Naive thymus-derived CD4-positive, alpha-beta T cell (primary cell): Measurements from ENCODE around the gene GET4. TPM values are rescaled to one million over a fixed set of nuclear protein-coding genes. Genes with fewer than 3 reads are reported as not detected.

Experiments used
- ATAC-seq: fragments of 150-1000 bp; cut with Tn5 transposase; 2 replicates; pipeline ENCODE4 v1.10.0; 2021; ENCODE audit warnings: mild to moderate bottlenecking, moderate library complexity
- CTCF ChIA-PET: fragments of 350-600 bp; sonication (Branson Sonifier 250); formaldehyde crosslinking; loops from one replicate; lab custom pipeline; 2021; ENCODE audit warnings: antibody characterized with exemption; lab: Charles Lee
- POLR2A ChIA-PET: fragments of 350-600 bp; sonication (Branson Sonifier 250); formaldehyde crosslinking; loops from one replicate; lab custom pipeline; 2021; ENCODE audit warnings: antibody characterized with exemption, inconsistent platforms; lab: Charles Lee
- DNase-seq, 9 donors: peaks; one replicate each; pipeline versions ENCODE4 v3.0.0 to v3.0.0-alpha.2; 2020 to 2022; ENCODE audit warnings: mixed read lengths in 1 of 9
- H3K27ac ChIP-seq: one replicate; pipeline ENCODE4 v1.7.0; 2013; ENCODE audit warnings: mild to moderate bottlenecking, low read depth, low read length, moderate library complexity
- H3K27me3 ChIP-seq, 2 donors: one replicate each; pipeline ENCODE4 v1.7.0; 2013; ENCODE audit warnings: low read length in 2 of 2, mild to moderate bottlenecking in 2 of 2, moderate library complexity in 2 of 2; ENCODE audit not compliant: control insufficient read depth in 2 of 2, insufficient read depth in 2 of 2
- H3K36me3 ChIP-seq, 3 experiments: 1 replicate in 2 of 3; 2 replicates in 1 of 3; pipeline ENCODE4 v1.7.0; 2013; ENCODE audit warnings: low read length in 3 of 3, mild to moderate bottlenecking in 3 of 3, moderate library complexity in 1 of 3; ENCODE audit not compliant: insufficient read depth in 3 of 3, control insufficient read depth in 2 of 3
- H3K4me1 ChIP-seq, 2 donors: one replicate each; pipeline ENCODE4 v1.7.0; 2013; ENCODE audit warnings: low read length in 2 of 2, mild to moderate bottlenecking in 2 of 2, moderate library complexity in 1 of 2; ENCODE audit not compliant: control insufficient read depth in 2 of 2, insufficient read depth in 2 of 2
- H3K4me3 ChIP-seq: 2 replicates; pipeline ENCODE4 v1.7.0; 2013; ENCODE audit warnings: mild to moderate bottlenecking, low read length
- H3K9me3 ChIP-seq, 3 experiments: 1 replicate in 2 of 3; 2 replicates in 1 of 3; pipeline ENCODE4 v1.7.0; 2013; ENCODE audit warnings: low read length in 3 of 3; ENCODE audit not compliant: control insufficient read depth in 2 of 3
- H3K27ac Mint-ChIP-seq, 9 donors: one replicate each; pipeline ENCODE4 v1.8.0; 2020 to 2022; ENCODE audit warnings: mixed read lengths in 9 of 9, mild to moderate bottlenecking in 8 of 9, moderate library complexity in 5 of 9, inconsistent platforms in 2 of 9
- H3K27me3 Mint-ChIP-seq, 5 donors: one replicate each; pipeline ENCODE4 v1.8.0; 2021 to 2022; ENCODE audit warnings: mixed read lengths in 5 of 5, mild to moderate bottlenecking in 1 of 5
- H3K36me3 Mint-ChIP-seq, 5 donors: one replicate each; pipeline ENCODE4 v1.8.0; 2020 to 2022; ENCODE audit warnings: mixed read lengths in 5 of 5, mild to moderate bottlenecking in 3 of 5, inconsistent platforms in 1 of 5
- H3K4me1 Mint-ChIP-seq, 7 donors: one replicate each; pipeline ENCODE4 v1.8.0; 2020 to 2022; ENCODE audit warnings: mixed read lengths in 7 of 7, mild to moderate bottlenecking in 3 of 7, inconsistent platforms in 1 of 7
- H3K4me3 Mint-ChIP-seq, 10 donors: one replicate each; pipeline ENCODE4 v1.8.0; 2020 to 2022; ENCODE audit warnings: mild to moderate bottlenecking in 10 of 10, mixed read lengths in 10 of 10, moderate library complexity in 6 of 10, inconsistent platforms in 2 of 10
- H3K9me3 Mint-ChIP-seq, 11 donors: one replicate each; pipeline ENCODE4 v1.8.0; 2020 to 2022; ENCODE audit warnings: mixed read lengths in 11 of 11, mild to moderate bottlenecking in 4 of 11, inconsistent platforms in 1 of 11, moderate library complexity in 1 of 11
- intact Hi-C, 2 donors: fragments of 100-400 bp; cut with micrococcal nuclease; formaldehyde crosslinking; loops; one replicate each; pipeline ENCODE4 v1.15.1; 2023
- polyA plus RNA-seq, 2 donors: library from polyadenylated mRNA; unstranded; fragments of 300-500 nt; fragmentation: Illumina TruSeq; gene quantifications; one replicate each; pipeline ENCODE4 v1.2.3, GENCODE V29; 2021
- total RNA-seq, 6 experiments: library from RNA in 5 of 6; stranded (reverse) in 5 of 6; gene quantifications; 1 replicate in 5 of 6; 2 replicates in 1 of 6; pipeline ENCODE4 v1.2.3 and lab custom pipeline; 2021 to 2026

GET4 gene
- total and polyA plus RNA-seq, 7 experiments from 2014 or later = 20.5 to 82.1 (median 51.8) TPM

GRCh38 chr7:920351-921070, 44.2 kb downstream of the GET4 start:
- Histone ChIP-seq H3K27ac (no peak overlapping the region), H3K36me3 (no peaks in the 10 kb centered on the region), H3K9me3 (no peaks in the 10 kb centered on the region), H3K4me3 (no peak overlapping the region), H3K27me3 (no peaks in the 10 kb centered on the region), H3K4me1 (peaks cover 25 to 30% of the 10 kb centered on the region in 2 donors)
- Mint-ChIP-seq H3K4me1 (peaks cover 19 to 37% (median 26%) of the 10 kb centered on the region in 7 donors), H3K4me3 (peak overlapping the region in 8 of 10 donors; percentile 20 to 90 (median 48)), H3K36me3 (peaks cover 0 to 4% (median 0%) of the 10 kb centered on the region in 5 donors), H3K27ac (peak overlapping the region in 8 of 9 donors; percentile 41 to 90 (median 67)), H3K9me3 (peaks cover 0 to 1% (median 0%) of the 10 kb centered on the region in 11 donors), H3K27me3 (no peaks in the 10 kb centered on the region)
- intact Hi-C loops = loop anchor here (5.0 kb wide), 5 partner anchors 88 to 773 kb away; partner anchors contain the start of genes GPR146 (in 2 of the 2) and SUN1 (in 1 of the 2)
- ChIA-PET POLR2A (no interaction called here), CTCF (interaction anchor here (1.2 kb wide), 1 partner anchor 53 kb away, joined by 3 read pairs; no protein-coding TSS in a partner anchor)
- ATAC-seq (no peak), DNase-seq (peak in 2 of 9 donors; percentile 6 to 39)

- H3K27ac Mint-ChIP-seq = peak overlapping the region in 8 of 9 donors; percentile 41 to 90 (median 67)
- peaks cover 0 to 1% (median 0%) of the 10 kb centered on the region in 11 donors for H3K9me3 Mint-ChIP-seq
- H3K36me3 Mint-ChIP-seq = peaks cover 0 to 4% (median 0%) of the 10 kb centered on the region in 5 donors
- ChIA-PET POLR2A (interaction anchor here (0.8 to 1.2 kb wide), 2 partner anchors 52 to 569 kb away, joined by 3 to 4 read pairs; no protein-coding TSS in a partner anchor), CTCF (interaction anchor here (1.0 to 1.2 kb wide), 2 partner anchors 38 to 53 kb away, joined by 3 read pairs; no protein-coding TSS in a partner anchor)
- Histone ChIP-seq H3K27me3 (no peaks in the 10 kb centered on the region), H3K36me3 (no peaks in the 10 kb centered on the region), H3K4me1 (peaks cover 30% of the 10 kb centered on the region in 2 donors), H3K9me3 (no peaks in the 10 kb centered on the region), H3K4me3 (no peak overlapping the region), H3K27ac (no peak overlapping the region)
- H3K4me1 Mint-ChIP-seq = peaks cover 19 to 34% (median 26%) of the 10 kb centered on the region in 7 donors
- H3K4me3 Mint-ChIP-seq = peak overlapping the region in 8 of 10 donors; percentile 22 to 90 (median 51)
- ATAC-seq = no peak
- H3K27me3 Mint-ChIP-seq = no peaks in the 10 kb centered on the region
- intact Hi-C loops = loop anchor here (5.0 kb wide), 5 partner anchors 89 to 774 kb away; partner anchors contain the start of genes GPR146 (in 2 of the 2) and SUN1 (in 1 of the 2)
- DNase-seq = peak in 1 of 9 donors; percentile 20
Observed at GRCh38 chr7:921071-921461, 44.7 kb downstream of the GET4 start.

GRCh38 chr7:921581-922333, 45.4 kb downstream of the GET4 start:
- Mint-ChIP-seq H3K36me3 (peaks cover 0 to 4% (median 0%) of the 10 kb centered on the region in 5 donors), H3K27me3 (no peaks in the 10 kb centered on the region), H3K27ac (peak overlapping the region in 6 of 9 donors; percentile 70 to 94 (median 84)), H3K4me1 (peaks cover 19 to 30% (median 26%) of the 10 kb centered on the region in 7 donors), H3K4me3 (peak overlapping the region in 9 of 10 donors; percentile 78 to 90 (median 88)), H3K9me3 (peaks cover 0 to 1% (median 0%) of the 10 kb centered on the region in 11 donors)
- Histone ChIP-seq H3K27ac (peak overlapping the region; percentile 84), H3K9me3 (no peaks in the 10 kb centered on the region), H3K4me1 (peaks cover 30% of the 10 kb centered on the region in 2 donors), H3K27me3 (no peaks in the 10 kb centered on the region), H3K36me3 (no peaks in the 10 kb centered on the region), H3K4me3 (peak overlapping the region; percentile 69)
- ChIA-PET CTCF (interaction anchor here (0.8 to 1.6 kb wide), 4 partner anchors 37 to 254 kb away, joined by 3 read pairs; no protein-coding TSS in a partner anchor), POLR2A (interaction anchor here (0.6 to 2.2 kb wide), 7 partner anchors 12 to 570 kb away, joined by 3 to 27 read pairs (median 4); partner anchors contain the start of genes COX19 and GET4)
- intact Hi-C loops = loop anchor here (2.0 to 5.0 kb wide), 10 partner anchors 19 to 774 kb away; partner anchors contain the start of genes GPR146 (in 2 of the 2) and SUN1 (in 1 of the 2)
- peak in 1 of 9 donors; percentile 6 for DNase-seq
- ATAC-seq = no peak

- peaks cover 19 to 33% (median 26%) of the 10 kb centered on the region in 7 donors for H3K4me1 Mint-ChIP-seq
- H3K27ac Mint-ChIP-seq = peak overlapping the region; percentile 89 to 96 (median 92)
- Histone ChIP-seq H3K4me3 (peak overlapping the region; percentile 84), H3K9me3 (no peaks in the 10 kb centered on the region), H3K27ac (peak overlapping the region; percentile 84), H3K27me3 (no peaks in the 10 kb centered on the region), H3K36me3 (no peaks in the 10 kb centered on the region), H3K4me1 (peaks cover 30% of the 10 kb centered on the region in 2 donors)
- intact Hi-C loops = loop anchor here (1.0 to 5.0 kb wide), 17 partner anchors 12 to 775 kb away; partner anchors contain the start of genes ADAP1 (in 2 of the 2), COX19 (in 2 of the 2), GET4 (in 2 of the 2) and GPR146 (in 2 of the 2)
- ChIA-PET CTCF (interaction anchor here (0.8 to 1.6 kb wide), 5 partner anchors 12 to 253 kb away, joined by 3 to 13 read pairs (median 3); no protein-coding TSS in a partner anchor), POLR2A (interaction anchor here (0.7 to 2.2 kb wide), 11 partner anchors 12 to 570 kb away, joined by 3 to 27 read pairs (median 3); partner anchors contain the start of genes COX19 and GET4)
- no peaks in the 10 kb centered on the region for H3K27me3 Mint-ChIP-seq
- ATAC-seq (peak; percentile 1), DNase-seq (peak in 4 of 9 donors; percentile 16 to 48 (median 33))
- H3K36me3 Mint-ChIP-seq = peaks cover 0 to 4% (median 0%) of the 10 kb centered on the region in 5 donors
- peak overlapping the region; percentile 77 to 90 (median 88) for H3K4me3 Mint-ChIP-seq
- H3K9me3 Mint-ChIP-seq = peaks cover 0 to 1% (median 0%) of the 10 kb centered on the region in 11 donors
Observed at GRCh38 chr7:922334-923107, 46.2 kb downstream of the GET4 start.
